Body of pancreas (tissue), 4 donors: ENCODE results near the gene KLHDC7B. TPM values are rescaled to one million over a fixed set of nuclear protein-coding genes. Genes with fewer than 3 reads are reported as not detected.

Source experiments
- ATAC-seq: fragments of 150-250 bp; one replicate; pipeline ENCODE4 v1.9.1; 2016
- DNase-seq, 4 donors: peaks; one replicate each; pipeline ENCODE4 v3.0.0-alpha.2; 2019
- H3K27ac ChIP-seq, 4 donors: fragments of 200-600 bp; sonication (generic); 1 replicate in 3 of 4; 2 replicates in 1 of 4; pipeline versions ENCODE4 v1.5.1 to v1.6.1; 2016 to 2019; ENCODE audit warnings: mild to moderate bottlenecking in 1 of 4, mixed read lengths in 1 of 4, moderate library complexity in 1 of 4
- H3K27me3 ChIP-seq, 2 donors: fragments of 200-600 bp; sonication (generic); one replicate each; pipeline ENCODE4 v1.6.0; 2016; ENCODE audit warnings: mild to moderate bottlenecking in 1 of 2
- H3K36me3 ChIP-seq, 2 donors: fragments of 200-600 bp; sonication (generic); replicated peaks in 1 of 2; 2 replicates each; pipeline ENCODE4 v1.5.1; 2016; ENCODE audit warnings: low read depth in 2 of 2; ENCODE audit not compliant: insufficient read depth in 1 of 2
- H3K4me1 ChIP-seq: fragments of 200-600 bp; sonication (generic); one replicate; pipeline ENCODE4 v1.6.0; 2016
- H3K4me3 ChIP-seq, 2 donors: fragments of 200-600 bp; sonication (generic); 1 replicate in 1 of 2; 2 replicates in 1 of 2; pipeline ENCODE4 v1.5.1; 2016 to 2019
- H3K9me3 ChIP-seq, 3 donors: fragments of 200-600 bp; sonication (generic); 1 replicate in 2 of 3; 2 replicates in 1 of 3; pipeline ENCODE4 v1.5.1; 2016
- CTCF ChIP-seq, 7 experiments: fragments of 450-650 bp in 4 of 7; fragments of 200-600 bp in 3 of 7; sonication (generic) in 3 of 7; IDR thresholded peaks; one replicate each; pipeline ENCODE4 v1.5.1; 2016 to 2019; ENCODE audit warnings: antibody characterized with exemption in 7 of 7
- POLR2A ChIP-seq, 3 donors: fragments of 450-650 bp; IDR thresholded peaks; one replicate each; pipeline ENCODE4 v1.6.1; 2016; ENCODE audit warnings: antibody characterized with exemption in 3 of 3, mild to moderate bottlenecking in 2 of 3
- WGBS, 2 donors: methylation state at CpG; one replicate each; pipeline ENCODE4 v1.1.5; 2017; 5-methylcytosine and 5-hydroxymethylcytosine counted together
- intact Hi-C: fragments of 100-400 bp; cut with DNase I; formaldehyde crosslinking; loops from one replicate; pipeline ENCODE4 v1.15.1; 2023
- total RNA-seq, 2 donors: library from RNA; depleted of rRNA; stranded (reverse); fragments of >200 nt; gene quantifications; one replicate each; pipeline ENCODE4 v1.1.0, GENCODE V29; 2016

The KLHDC7B gene
- total RNA-seq, 2 donors from 2014 or later: not detected

- Histone ChIP-seq H3K4me1 (peaks cover 19% of the 10 kb centered on the region), H3K27me3 (no peaks in the 10 kb centered on the region), H3K36me3 (no peaks in the 10 kb centered on the region), H3K27ac (no peak overlapping the region), H3K4me3 (no peak overlapping the region), H3K9me3 (no peaks in the 10 kb centered on the region)
- ATAC-seq (no peak), DNase-seq (no peak)
- intact Hi-C loops: no loop called here
- 85 to 88% methylated on average over 3 of the region's 3 CpGs for WGBS, 2 donors
- TF ChIP-seq CTCF (IDR thresholded peaks at IDR 0.05) (no peak), POLR2A (IDR thresholded peaks at IDR 0.05) (no peak)
Observed at GRCh38 chr22:50585238-50585637, 39.5 kb downstream of the KLHDC7B start.

- no peak for TF ChIP-seq POLR2A (IDR thresholded peaks at IDR 0.05)
- TF ChIP-seq CTCF (IDR thresholded peaks at IDR 0.05): no peak
- ATAC-seq: no peak
- Histone ChIP-seq H3K27ac (no peak overlapping the region), H3K4me1 (peaks cover 19% of the 10 kb centered on the region), H3K27me3 (no peaks in the 10 kb centered on the region), H3K4me3 (no peak overlapping the region), H3K9me3 (no peaks in the 10 kb centered on the region), H3K36me3 (no peaks in the 10 kb centered on the region)
- 89 to 97% methylated on average over 6 to 8 of the region's 8 CpGs for WGBS, 2 donors
- DNase-seq: no peak
- intact Hi-C loops: no loop called here
Observed at GRCh38 chr22:50585781-50586180, 40.1 kb downstream of the KLHDC7B start.

GRCh38 chr22:50586416-50586815 is 40.7 kb downstream of the KLHDC7B start:
- H3K4me3 ChIP-seq: no peak overlapping the region
- peaks cover 14% of the 10 kb centered on the region for H3K4me1 ChIP-seq
- intact Hi-C loops: no loop called here
- 70 to 75% methylated on average over 4 to 5 of the region's 5 CpGs for WGBS, 2 donors
- no peaks in the 10 kb centered on the region for H3K9me3 ChIP-seq
- H3K27me3 ChIP-seq: no peaks in the 10 kb centered on the region
- ATAC-seq (no peak), DNase-seq (no peak)
- no peak for TF ChIP-seq CTCF (IDR thresholded peaks at IDR 0.05)
- TF ChIP-seq POLR2A (IDR thresholded peaks at IDR 0.05): no peak
- no peaks in the 10 kb centered on the region for H3K36me3 ChIP-seq
- no peak overlapping the region for H3K27ac ChIP-seq

DNA sequence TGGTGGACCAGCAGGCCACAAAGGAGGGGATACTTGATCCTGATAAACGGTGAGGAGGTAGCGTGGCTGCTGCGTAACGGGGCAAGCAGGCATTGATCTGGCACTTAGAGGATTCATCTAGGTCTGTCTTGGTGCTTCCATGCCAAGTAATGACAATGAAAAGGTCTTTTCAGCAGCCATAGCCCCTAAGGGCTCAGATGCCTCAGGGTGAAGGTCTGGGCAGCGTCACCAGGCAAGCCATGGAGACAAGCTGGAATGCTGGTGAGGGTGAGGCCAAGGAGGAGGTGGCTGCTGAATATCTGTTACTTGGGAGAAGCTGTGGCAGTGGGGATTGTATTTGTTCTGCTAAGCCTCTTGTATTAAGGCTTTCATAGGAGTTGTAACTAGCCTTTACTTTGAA is 41.7 kb downstream of the KLHDC7B start:
- no peaks in the 10 kb centered on the region for H3K27me3 ChIP-seq
- DNase-seq (no peak), ATAC-seq (no peak)
- no peak overlapping the region for H3K4me3 ChIP-seq
- no peaks in the 10 kb centered on the region for H3K9me3 ChIP-seq
- TF ChIP-seq CTCF (IDR thresholded peaks at IDR 0.05): no peak
- TF ChIP-seq POLR2A (IDR thresholded peaks at IDR 0.05): no peak
- peaks cover 7% of the 10 kb centered on the region for H3K4me1 ChIP-seq
- 88 to 91% methylated on average over 5 of the region's 5 CpGs for WGBS, 2 donors
- no peak overlapping the region for H3K27ac ChIP-seq
- intact Hi-C loops: no loop called here
- H3K36me3 ChIP-seq: no peaks in the 10 kb centered on the region

DNA sequence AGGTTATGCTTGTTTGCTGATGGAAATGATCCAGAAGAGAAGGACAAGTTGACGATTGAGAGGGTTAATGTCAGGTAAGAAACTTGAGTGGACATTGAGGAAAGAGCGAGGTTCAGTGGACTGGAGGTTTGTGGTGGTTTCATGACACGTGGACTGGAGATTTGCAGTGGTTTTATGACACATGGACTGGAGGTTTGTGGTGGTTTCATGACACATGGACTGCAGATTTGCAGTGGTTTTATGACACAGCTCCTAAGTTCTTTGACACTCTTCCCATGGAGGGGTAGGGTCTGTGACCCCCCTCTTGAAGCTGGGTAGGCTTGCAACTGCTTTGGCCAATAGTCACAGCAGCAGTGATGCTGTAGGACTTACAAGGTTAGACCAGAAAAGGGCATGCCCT is 49.5 kb downstream of the KLHDC7B start:
- Histone ChIP-seq H3K27ac (no peak overlapping the region), H3K4me1 (peaks cover 4% of the 10 kb centered on the region), H3K9me3 (no peaks in the 10 kb centered on the region), H3K36me3 (no peaks in the 10 kb centered on the region), H3K4me3 (no peak overlapping the region), H3K27me3 (no peaks in the 10 kb centered on the region)
- DNase-seq (no peak), ATAC-seq (no peak)
- WGBS, 2 donors: 81 to 92% methylated on average over 3 of the region's 3 CpGs
- TF ChIP-seq POLR2A (IDR thresholded peaks at IDR 0.05): no peak
- intact Hi-C loops: no loop called here
